Uterus (tissue), 2 donors: Measurements from ENCODE around the gene PCBD1.

Experiments
- CTCF ChIP-seq, 4 experiments: fragments of 200-600 bp in 2 of 4; fragments of 450-650 bp in 2 of 4; sonication (generic) in 2 of 4; IDR thresholded peaks; one replicate each; pipeline ENCODE4 v1.5.1; 2016 to 2019; ENCODE audit warnings: antibody characterized with exemption in 4 of 4, mild to moderate bottlenecking in 2 of 4, moderate library complexity in 1 of 4
- POLR2A ChIP-seq, 2 donors: fragments of 450-650 bp; IDR thresholded peaks; one replicate each; pipeline ENCODE4 v1.6.1; 2016; ENCODE audit warnings: antibody characterized with exemption in 2 of 2, mild to moderate bottlenecking in 1 of 2, moderate library complexity in 1 of 2

- no peak for TF ChIP-seq CTCF (IDR thresholded peaks at IDR 0.05)
- TF ChIP-seq POLR2A (IDR thresholded peaks at IDR 0.05): no peak
Observed at GRCh38 chr10:70915206-70915605, 26.8 kb upstream of the PCBD1 start.
